Hematopoietic multipotent progenitor cell treated with erythropoietin and hydrocortisone succinate and interleukin-3 and kit ligand, for 6 days (in vitro differentiated cells): ENCODE measurements around the gene MLF2.

Experiments used
- DNase-seq: peaks from one replicate; pipeline ENCODE4 v3.0.0-alpha.2; 2015

Gene MLF2

GRCh38 chr12:6777386-6777785 is 24.4 kb upstream of the MLF2 start:
- DNase-seq: no peak

DNA sequence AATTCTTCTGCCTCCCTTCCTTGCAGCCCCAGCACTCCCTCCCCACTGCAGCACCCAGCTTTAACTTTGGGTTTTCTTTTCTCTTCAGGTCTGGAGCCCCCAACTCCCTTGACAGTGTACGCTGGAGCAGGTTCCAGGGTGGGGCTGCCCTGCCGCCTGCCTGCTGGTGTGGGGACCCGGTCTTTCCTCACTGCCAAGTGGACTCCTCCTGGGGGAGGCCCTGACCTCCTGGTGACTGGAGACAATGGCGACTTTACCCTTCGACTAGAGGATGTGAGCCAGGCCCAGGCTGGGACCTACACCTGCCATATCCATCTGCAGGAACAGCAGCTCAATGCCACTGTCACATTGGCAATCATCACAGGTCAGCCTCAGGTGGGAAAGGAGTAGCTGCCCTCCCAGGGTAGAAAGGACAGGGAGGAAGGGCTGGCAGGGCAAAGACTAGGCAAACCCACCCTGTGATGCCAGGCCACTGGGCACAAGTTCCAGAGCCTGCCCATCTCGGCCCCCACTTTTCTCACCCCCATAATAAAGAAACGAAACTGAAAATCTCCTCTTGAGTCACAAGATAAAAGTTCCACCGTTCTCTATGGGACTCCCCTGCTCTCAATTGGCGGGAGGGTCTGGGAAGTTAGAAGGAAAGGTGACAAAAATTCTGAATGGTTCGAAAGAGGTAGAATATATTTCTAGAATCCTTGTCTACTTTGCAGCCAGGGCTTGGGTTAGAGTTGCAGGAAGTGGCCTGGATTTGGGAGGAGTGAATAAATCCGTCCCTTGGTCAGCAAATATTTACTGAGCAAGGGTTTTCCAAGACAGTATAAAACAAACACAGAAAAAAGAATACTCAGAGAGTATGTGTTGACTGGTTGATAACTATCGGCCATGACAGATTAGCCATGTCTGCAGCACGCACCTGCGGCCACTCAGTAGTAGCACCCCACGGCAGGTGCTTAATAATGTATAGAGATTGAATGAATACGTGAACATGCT is 22.5 kb upstream of the MLF2 start:
- DNase-seq: no peak

DNA sequence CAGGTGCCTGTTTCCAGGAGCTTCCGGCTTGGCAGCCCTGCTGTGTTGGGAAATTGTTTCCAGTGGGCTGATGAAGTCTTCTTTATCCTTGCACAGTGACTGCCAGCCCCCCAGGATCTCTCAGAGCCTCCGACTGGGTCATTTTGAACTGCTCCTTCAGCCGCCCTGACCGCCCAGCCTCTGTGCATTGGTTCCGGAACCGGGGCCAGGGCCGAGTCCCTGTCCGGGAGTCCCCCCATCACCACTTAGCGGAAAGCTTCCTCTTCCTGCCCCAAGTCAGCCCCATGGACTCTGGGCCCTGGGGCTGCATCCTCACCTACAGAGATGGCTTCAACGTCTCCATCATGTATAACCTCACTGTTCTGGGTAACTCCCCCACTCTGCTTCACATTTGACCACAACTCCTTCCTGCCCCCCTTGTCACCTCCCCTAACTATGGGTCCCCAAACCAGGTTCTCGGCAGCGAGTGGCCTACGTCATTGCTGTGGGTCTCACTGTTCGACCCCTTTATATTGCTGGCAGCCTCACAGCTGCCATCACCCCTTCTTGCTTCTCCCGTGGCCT is 21.6 kb upstream of the MLF2 start:
- DNase-seq: no peak

GRCh38 chr12:6773590-6774351 is 20.8 kb upstream of the MLF2 start:
- no peak for DNase-seq

GRCh38 chr12:6772726-6773589 is 20.0 kb upstream of the MLF2 start:
- DNase-seq: no peak

- DNase-seq: no peak
Measured at GRCh38 chr12:6772331-6772695, 19.4 kb upstream of the MLF2 start, which contains the start of gene LAG3. Gene LAG3 (plus strand): TSS chr12:6772520. CDS start chr12:6772853, 333 bp downstream.

- DNase-seq: no peak
Measured at GRCh38 chr12:6771509-6772330, 18.8 kb upstream of the MLF2 start.

DNA sequence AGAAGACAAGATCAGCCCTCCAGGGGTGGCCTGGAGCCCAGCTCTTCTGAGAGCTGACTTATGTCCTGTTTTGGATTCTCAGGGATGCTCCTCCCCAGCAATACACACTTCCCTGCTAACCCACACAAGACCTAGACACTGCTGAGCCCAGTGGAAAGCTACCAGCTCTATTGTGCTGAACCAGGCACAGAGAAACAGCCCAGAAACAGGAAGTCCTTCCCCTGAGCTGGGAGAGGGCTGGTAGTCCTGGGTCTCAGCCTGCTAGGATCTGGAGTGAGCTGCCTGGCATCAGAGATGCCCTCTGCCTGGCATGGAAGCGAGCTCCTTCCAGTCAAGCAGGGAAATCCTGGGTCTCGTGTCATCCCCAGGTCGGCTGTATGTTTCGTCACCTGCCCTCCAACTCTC is 18.2 kb upstream of the MLF2 start:
- no peak for DNase-seq

- no peak for DNase-seq
Measured at GRCh38 chr12:6770600-6770999, 17.7 kb upstream of the MLF2 start.

DNA sequence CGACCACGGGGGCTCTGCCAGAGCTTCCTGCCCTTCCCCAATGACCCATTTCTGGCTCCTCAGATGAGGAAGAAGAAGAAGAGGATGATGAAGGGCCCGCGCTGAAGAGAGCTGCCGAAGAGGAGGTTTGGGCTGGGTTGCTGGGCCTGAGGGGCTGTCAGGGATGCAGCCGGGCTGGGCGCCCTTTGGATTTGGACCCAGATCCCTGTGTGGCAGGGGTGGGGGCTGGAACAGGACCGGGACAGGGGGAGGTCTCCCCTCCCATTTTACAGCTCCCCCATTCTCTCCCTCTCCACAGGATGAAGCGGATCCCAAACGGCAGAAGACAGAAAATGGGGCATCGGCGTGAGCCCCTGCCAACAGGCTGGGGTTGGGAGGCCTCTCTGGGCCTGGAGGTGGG is 17.2 kb upstream of the MLF2 start:
- no peak for DNase-seq

GRCh38 chr12:6769666-6770065 is 16.7 kb upstream of the MLF2 start:
- peak; percentile 56 for DNase-seq

GRCh38 chr12:6768990-6769389 is 16.0 kb upstream of the MLF2 start:
- DNase-seq: peak; percentile 57

- DNase-seq: no peak
Measured at GRCh38 chr12:6768437-6768914, 15.5 kb upstream of the MLF2 start.

DNA sequence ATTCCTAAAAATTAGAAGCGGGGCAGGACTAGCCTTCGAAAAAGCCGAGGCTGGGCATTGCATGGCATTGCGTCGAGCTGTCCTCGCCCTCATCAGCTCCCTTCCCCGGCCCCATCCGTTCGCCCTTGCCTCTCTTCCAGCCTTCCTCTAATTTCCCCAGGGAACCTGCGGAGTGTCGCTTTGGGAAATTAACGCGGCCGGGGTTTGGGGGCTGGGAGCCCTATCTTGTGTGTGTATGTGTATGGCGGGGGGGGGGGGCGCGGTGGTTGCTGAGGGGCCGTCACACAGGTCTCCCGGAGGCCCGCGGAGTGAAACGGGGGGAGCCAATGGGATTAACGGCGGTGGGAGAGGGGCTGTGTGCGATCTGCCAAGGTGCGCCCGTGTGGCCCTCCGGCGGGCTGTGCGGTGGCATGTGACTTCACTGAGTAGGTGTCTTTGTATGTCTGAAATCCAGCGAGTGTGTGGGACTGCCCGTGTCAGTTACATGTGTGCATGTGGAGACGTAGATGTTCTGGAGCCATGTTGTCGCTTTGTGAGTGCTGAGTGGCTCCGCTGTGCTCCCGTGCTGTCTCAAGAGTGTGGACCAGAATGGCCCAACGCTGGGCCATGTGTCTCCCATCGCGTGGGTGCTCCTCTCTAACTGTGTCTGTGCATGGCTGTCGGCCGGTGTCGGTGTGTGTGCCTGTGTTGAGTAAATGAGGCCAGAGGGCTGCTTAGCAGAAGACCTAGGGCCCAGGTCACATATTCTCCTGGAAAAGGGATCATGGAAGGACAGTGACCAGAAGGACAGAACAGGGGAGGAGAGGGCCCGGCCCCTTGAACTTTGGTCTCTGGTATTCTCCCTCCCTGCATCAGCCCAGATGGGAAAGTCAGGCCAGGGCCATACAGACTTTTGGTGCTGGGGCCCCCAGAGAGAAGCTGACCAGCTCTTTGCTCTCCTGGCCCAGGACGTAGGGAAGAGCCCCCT is 14.7 kb upstream of the MLF2 start:
- no peak for DNase-seq

DNA sequence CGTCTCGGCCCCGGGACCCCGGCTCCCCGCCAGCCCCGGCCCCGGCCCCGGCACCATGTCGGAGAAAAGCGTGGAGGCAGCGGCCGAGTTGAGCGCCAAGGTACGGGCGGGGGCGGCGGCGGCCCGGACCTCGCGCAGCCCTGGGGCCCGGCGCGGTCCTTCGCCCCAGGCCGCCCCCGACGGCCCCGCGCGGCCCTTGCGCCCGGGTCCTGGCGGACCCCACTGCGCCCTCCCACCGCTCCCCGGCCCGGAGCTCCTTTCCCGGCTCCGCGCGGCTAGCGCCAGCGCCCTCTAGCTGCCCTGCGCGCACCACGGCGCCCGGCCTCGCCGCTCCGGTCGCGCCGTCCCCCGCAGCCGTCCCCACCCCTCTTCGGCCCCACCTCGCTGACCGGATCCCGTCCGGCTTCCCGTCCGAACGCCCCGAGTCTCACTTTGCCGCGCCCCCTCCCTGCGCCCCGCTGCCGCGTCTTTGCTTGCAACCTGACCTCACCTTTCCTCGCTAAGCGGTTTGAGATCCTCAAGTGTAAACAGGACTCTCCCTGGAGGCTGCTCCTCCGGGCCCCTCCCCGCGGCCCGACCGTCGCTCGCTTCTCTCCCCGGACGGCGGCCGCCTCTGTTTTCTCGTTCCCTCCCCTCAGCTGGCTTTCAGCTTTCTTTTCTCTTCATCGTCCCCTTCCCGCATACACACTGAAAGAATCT is 13.9 kb upstream of the MLF2 start:
- peak; percentile 77 for DNase-seq

- DNase-seq: peak; percentile 39
Measured at GRCh38 chr12:6765634-6766581, 13.0 kb upstream of the MLF2 start, which contains the start of gene PTMS. Gene PTMS (plus strand): TSS chr12:6766363. CDS start chr12:6766706, 343 bp downstream.

DNA sequence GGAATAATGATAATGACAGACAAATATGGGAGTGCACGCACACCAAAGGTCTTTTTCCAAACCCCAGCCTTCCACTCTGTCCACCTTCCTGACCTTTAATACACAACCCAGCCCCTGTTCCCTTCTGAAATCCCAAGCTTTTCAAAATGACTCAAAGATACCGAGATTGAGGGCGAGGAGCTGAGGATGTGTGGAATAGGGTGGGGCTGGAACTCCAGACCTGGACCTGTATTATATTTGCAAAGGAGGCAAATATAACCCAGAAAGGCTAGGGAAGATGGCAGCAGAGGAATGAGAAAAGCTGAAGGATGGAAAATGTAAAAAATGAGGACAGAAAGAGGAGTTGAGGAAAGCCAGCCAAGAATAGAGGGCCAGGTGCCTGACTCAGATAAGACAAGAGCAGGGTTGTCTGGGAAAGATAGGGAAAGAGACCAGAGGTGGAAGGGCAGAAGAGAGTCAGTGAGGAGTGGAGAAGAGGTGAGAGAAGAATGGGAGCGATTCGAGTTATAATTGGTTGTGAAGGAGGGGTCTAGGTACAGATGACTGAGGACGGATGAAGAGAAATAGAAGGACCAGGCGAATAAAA is 12.2 kb upstream of the MLF2 start:
- peak; percentile 77 for DNase-seq
